ENCODE measurements around the gene C15orf39. TPM values are rescaled to one million over a fixed set of nuclear protein-coding genes. Genes with fewer than 3 reads are reported as not detected.

The C15orf39 gene
- total and polyA plus RNA-seq, 9 of the 15 experiments (the other 6 are each of a cell fraction or from before 2014, with no cell fraction given): 0.31 to 29.8 (median 4.4) TPM

DNA sequence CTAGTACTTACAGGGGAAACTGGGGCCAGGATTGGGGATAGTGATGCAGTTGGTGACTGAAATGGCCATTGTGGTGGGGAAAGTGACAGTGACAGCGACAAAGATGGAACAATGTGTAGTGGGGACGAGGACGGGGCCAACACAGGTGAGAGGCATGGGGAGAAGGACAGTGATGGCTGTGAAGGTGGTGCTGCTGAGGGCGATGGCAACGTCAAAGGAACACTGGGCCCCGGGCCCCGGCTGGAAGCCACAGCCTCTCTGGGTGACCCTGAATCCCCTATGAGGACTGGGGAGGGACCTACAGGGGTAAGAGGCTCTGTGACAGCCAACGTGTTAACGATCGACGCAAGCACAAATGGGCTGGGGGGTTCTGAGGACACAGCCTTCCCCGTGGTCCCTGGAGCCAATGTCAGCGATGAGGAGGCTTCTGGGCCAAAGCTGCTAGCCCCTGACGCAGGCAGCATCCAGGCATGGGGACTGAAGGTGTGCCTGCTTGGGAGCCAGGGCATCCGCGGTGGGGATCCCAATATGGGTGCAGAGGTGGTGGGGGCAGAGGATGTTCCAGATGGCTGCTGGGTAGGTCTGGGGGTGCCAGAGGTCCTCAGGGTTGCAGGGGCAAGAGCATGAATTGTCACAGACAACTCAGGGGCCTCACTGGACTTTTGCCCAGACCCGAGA is 31.3 kb downstream of the C15orf39 start:
- ChIA-PET CTCF (ENCODE audit: low intra/inter-chr PET ratio) (no interaction called here), POLR2A (no interaction called here)
- H3K27me3 ChIP-seq (ENCODE audit: control insufficient read depth in 2 of 2, insufficient read depth in 2 of 2, low read length in 2 of 2): peaks cover 15 to 86% of the 10 kb centered on the region in 2 experiments
- H3K9me1 ChIP-seq (ENCODE audit: control insufficient read depth, insufficient read depth, low read length): no peaks in the 10 kb centered on the region
- H2AFZ ChIP-seq (ENCODE audit: low read depth, low read length): no peak overlapping the region
- BruUV-seq (replicated peaks): no TSS peak
- no peaks in the 10 kb centered on the region for H3K9me3 ChIP-seq (replicated peaks; ENCODE audit: control insufficient read depth, insufficient read depth, low read depth, low read length)
- no peak for ATAC-seq
- H3K36me3 ChIP-seq (ENCODE audit: control insufficient read depth, insufficient read depth, low read length): no peaks in the 10 kb centered on the region
- no peak for FAIRE-seq
- peaks cover 0 to 18% of the 10 kb centered on the region in 2 experiments; a peak in 2 of 5 replicates for H3K4me1 ChIP-seq (replicated peaks in 1 of 2; ENCODE audit: control insufficient read depth in 2 of 2, insufficient read depth in 2 of 2, low read length in 2 of 2)
- H3K4me2 ChIP-seq (ENCODE audit: insufficient read depth, low read length): no peak overlapping the region
- H3K27ac ChIP-seq (ENCODE audit: extremely low read depth, low read depth, low read length): no peak overlapping the region
- no peak for DNase-seq (ENCODE audit: extremely low read depth in 1 of 4, low spot score in 3 of 4)
- WGBS (ENCODE audit: insufficient coverage, low coverage, missing lambda C conversion rate): 5% methylated on average over 16 of the region's 17 CpGs
- no peak overlapping the region for H3K4me3 ChIP-seq
- H3K79me2 ChIP-seq (ENCODE audit: control insufficient read depth, insufficient read depth, low read length): no peaks in the 10 kb centered on the region
- no peak overlapping the region for H3K9ac ChIP-seq (ENCODE audit: insufficient read depth in 1 of 2, low read depth in 2 of 2, low read length in 2 of 2)
- H4K20me1 ChIP-seq (replicated peaks; ENCODE audit: control insufficient read depth, insufficient read depth, low read length): peaks cover 13% of the 10 kb centered on the region
- in situ Hi-C loops (cut with MboI) (loop anchor here (10.0 kb wide), 1 partner anchor 1148 kb away; the partner anchor contains the start of gene GOLGA6A), intact Hi-C loops (cut with micrococcal nuclease) (no loop called here)
- TF ChIP-seq CBX2 (IDR thresholded peaks at IDR 0.05; ENCODE audit: insufficient read depth, low read length, poor library complexity, severe bottlenecking) (no peak), ZBTB33 (CRISPR knock-in tag; IDR thresholded peaks at IDR 0.05) (no peak), ZNF316 (IDR thresholded peaks at IDR 0.05) (no peak), ILK (tag; IDR thresholded peaks at IDR 0.05; ENCODE audit: borderline replicate concordance, low read depth) (no peak), NCOA6 (IDR thresholded peaks at IDR 0.05) (no peak), ZNF644 (tag; IDR thresholded peaks at IDR 0.05; ENCODE audit: low read depth) (no peak), SMAD1 (IDR thresholded peaks at IDR 0.05; ENCODE audit: low read depth, low read length, partially characterized antibody) (no peak), ZNF449 (CRISPR knock-in tag; IDR thresholded peaks at IDR 0.05) (no peak), ZNF778 (CRISPR knock-in tag; IDR thresholded peaks at IDR 0.05) (no peak), SIX5 (IDR thresholded peaks at IDR 0.05; ENCODE audit: borderline replicate concordance in 1 of 2, insufficient read depth in 1 of 2, low read depth in 1 of 2, low read length in 2 of 2) (no peak), CXXC5 (CRISPR knock-in tag; IDR thresholded peaks at IDR 0.05) (no peak)
- TF ChIP-seq, protein P1, sequence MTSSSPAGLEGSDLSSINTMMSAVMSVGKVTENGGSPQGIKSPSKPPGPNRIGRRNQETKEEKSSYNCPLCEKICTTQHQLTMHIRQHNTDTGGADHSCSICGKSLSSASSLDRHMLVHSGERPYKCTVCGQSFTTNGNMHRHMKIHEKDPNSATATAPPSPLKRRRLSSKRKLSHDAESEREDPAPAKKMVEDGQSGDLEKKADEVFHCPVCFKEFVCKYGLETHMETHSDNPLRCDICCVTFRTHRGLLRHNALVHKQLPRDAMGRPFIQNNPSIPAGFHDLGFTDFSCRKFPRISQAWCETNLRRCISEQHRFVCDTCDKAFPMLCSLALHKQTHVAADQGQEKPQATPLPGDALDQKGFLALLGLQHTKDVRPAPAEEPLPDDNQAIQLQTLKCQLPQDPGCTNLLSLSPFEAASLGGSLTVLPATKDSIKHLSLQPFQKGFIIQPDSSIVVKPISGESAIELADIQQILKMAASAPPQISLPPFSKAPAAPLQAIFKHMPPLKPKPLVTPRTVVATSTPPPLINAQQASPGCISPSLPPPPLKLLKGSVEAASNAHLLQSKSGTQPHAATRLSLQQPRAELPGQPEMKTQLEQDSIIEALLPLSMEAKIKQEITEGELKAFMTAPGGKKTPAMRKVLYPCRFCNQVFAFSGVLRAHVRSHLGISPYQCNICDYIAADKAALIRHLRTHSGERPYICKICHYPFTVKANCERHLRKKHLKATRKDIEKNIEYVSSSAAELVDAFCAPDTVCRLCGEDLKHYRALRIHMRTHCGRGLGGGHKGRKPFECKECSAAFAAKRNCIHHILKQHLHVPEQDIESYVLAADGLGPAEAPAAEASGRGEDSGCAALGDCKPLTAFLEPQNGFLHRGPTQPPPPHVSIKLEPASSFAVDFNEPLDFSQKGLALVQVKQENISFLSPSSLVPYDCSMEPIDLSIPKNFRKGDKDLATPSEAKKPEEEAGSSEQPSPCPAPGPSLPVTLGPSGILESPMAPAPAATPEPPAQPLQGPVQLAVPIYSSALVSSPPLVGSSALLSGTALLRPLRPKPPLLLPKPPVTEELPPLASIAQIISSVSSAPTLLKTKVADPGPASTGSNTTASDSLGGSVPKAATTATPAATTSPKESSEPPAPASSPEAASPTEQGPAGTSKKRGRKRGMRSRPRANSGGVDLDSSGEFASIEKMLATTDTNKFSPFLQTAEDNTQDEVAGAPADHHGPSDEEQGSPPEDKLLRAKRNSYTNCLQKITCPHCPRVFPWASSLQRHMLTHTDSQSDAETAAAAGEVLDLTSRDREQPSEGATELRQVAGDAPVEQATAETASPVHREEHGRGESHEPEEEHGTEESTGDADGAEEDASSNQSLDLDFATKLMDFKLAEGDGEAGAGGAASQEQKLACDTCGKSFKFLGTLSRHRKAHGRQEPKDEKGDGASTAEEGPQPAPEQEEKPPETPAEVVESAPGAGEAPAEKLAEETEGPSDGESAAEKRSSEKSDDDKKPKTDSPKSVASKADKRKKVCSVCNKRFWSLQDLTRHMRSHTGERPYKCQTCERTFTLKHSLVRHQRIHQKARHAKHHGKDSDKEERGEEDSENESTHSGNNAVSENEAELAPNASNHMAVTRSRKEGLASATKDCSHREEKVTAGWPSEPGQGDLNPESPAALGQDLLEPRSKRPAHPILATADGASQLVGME (CRISPR knock-in tag; IDR thresholded peaks at IDR 0.05): no peak
